Measurements from ENCODE around the gene DCAF8.

GRCh38 chr1:160277330-160277729 lies 15.0 kb upstream of the DCAF8 start:
- TF ChIP-seq CTCF (IDR thresholded peaks at IDR 0.05; ENCODE audit: insufficient read depth, low read length) (no peak), POLR2AphosphoS5 (IDR thresholded peaks at IDR 0.05; ENCODE audit: low read depth) (no peak), SPI1 (IDR thresholded peaks at IDR 0.05; ENCODE audit: borderline replicate concordance, low read depth) (no peak), REST (IDR thresholded peaks at IDR 0.05; ENCODE audit: insufficient replicate concordance, low read depth) (no peak), GABPA (IDR thresholded peaks at IDR 0.05; ENCODE audit: low read depth) (no peak)

All from HL-60 (cell line).